Transverse colon (tissue), 4 donors: ENCODE measurements around the gene PGS1. TPM values are rescaled to one million over a fixed set of nuclear protein-coding genes. Genes with fewer than 3 reads are reported as not detected.

ENCODE experiments used
- DNase-seq: peaks from one replicate; pipeline ENCODE4 v3.0.0-alpha.2; 2019
- H3K27ac ChIP-seq, 4 donors: fragments of 200-600 bp; sonication (generic); 2 replicates each; pipeline ENCODE4 v1.5.1; 2016 to 2018; ENCODE audit warnings: inconsistent platforms in 4 of 4
- H3K27me3 ChIP-seq: fragments of 200-600 bp; sonication (generic); 2 replicates; pipeline ENCODE4 v1.5.1; 2017; ENCODE audit warnings: inconsistent platforms
- H3K36me3 ChIP-seq, 4 donors: fragments of 200-600 bp; sonication (generic); 2 replicates each; pipeline ENCODE4 v1.5.1; 2017 to 2019; ENCODE audit warnings: inconsistent platforms in 4 of 4
- H3K4me1 ChIP-seq, 4 donors: fragments of 200-600 bp; sonication (generic); 2 replicates each; pipeline ENCODE4 v1.5.1; 2017 to 2020; ENCODE audit warnings: inconsistent platforms in 4 of 4
- H3K4me3 ChIP-seq, 4 donors: fragments of 200-600 bp; sonication (generic); 1 replicate in 1 of 4; 2 replicates in 3 of 4; pipeline versions ENCODE4 v1.5.1 to v1.6.1; 2017 to 2019; ENCODE audit warnings: inconsistent platforms in 4 of 4
- H3K9me3 ChIP-seq, 2 donors: fragments of 200-600 bp; sonication (generic); 2 replicates each; pipeline ENCODE4 v1.5.1; 2017 to 2019; ENCODE audit warnings: inconsistent platforms in 2 of 2
- EP300 ChIP-seq: sonication (generic); formaldehyde crosslinking; IDR thresholded peaks from one replicate; pipeline ENCODE4 v1.6.1; 2017; ENCODE audit warnings: antibody characterized with exemption, low read depth
- POLR2A ChIP-seq: fragments of 450-650 bp; IDR thresholded peaks from one replicate; pipeline ENCODE4 v1.6.1; 2016; ENCODE audit warnings: antibody characterized with exemption, mild to moderate bottlenecking, moderate library complexity
- POLR2AphosphoS5 ChIP-seq, 3 donors: sonication (generic); formaldehyde crosslinking; IDR thresholded peaks; one replicate each; pipeline ENCODE4 v1.6.1; 2016; ENCODE audit warnings: antibody characterized with exemption in 3 of 3
- WGBS, 2 donors: methylation state at CpG; one replicate each; pipeline ENCODE4 v1.1.5; 2018; ENCODE audit warnings: low coverage in 1 of 2; 5-methylcytosine and 5-hydroxymethylcytosine counted together
- in situ Hi-C, 4 donors: fragments of 200-750 bp; cut with MboI; loops; one replicate each; pipeline versions ENCODE4 v1.15.0 to v1.15.1; 2017; ENCODE audit warnings: low sequenced_read_pairs in 3 of 4, low pct_ligation_motif_present in 1 of 4, low pct_unique_long_range_greater_than_20kb in 1 of 4
- intact Hi-C: fragments of 100-400 bp; cut with DNase I; formaldehyde crosslinking; loops from one replicate; pipeline ENCODE4 v1.15.1; 2023; ENCODE audit warnings: low total_unique reads
- total RNA-seq, 4 donors: library from RNA; depleted of rRNA; stranded (reverse); fragments of >200 nt; gene quantifications; one replicate each; pipeline ENCODE4 v1.1.0, GENCODE V29; 2016
- TF ChIP-seq, protein P1 (sequence below), 5 experiments: fragments of 200-600 bp in 3 of 5; fragments of 450-650 bp in 2 of 5; sonication (generic) in 3 of 5; IDR thresholded peaks; 1 replicate in 2 of 5; 2 replicates in 3 of 5; pipeline ENCODE4 v1.5.1; 2016 to 2017; ENCODE audit warnings: antibody characterized with exemption in 5 of 5, inconsistent platforms in 3 of 5, mild to moderate bottlenecking in 2 of 5, moderate library complexity in 1 of 5

Gene PGS1
- total RNA-seq, 4 donors from 2014 or later = 32.1 to 77.6 (median 60.1) TPM

- intact Hi-C loops = no loop called here
- DNase-seq = no peak
- WGBS, 2 donors = 39% methylated on average over 14 of the region's 14 CpGs; no CpG with 5 or more reads in 1 of the 2 donors
- Histone ChIP-seq H3K27me3 (no peaks in the 10 kb centered on the region), H3K36me3 (no peaks in the 10 kb centered on the region), H3K9me3 (no peaks in the 10 kb centered on the region), H3K27ac (peak overlapping the region; percentile 90 to 93 (median 90)), H3K4me3 (peak overlapping the region; percentile 80 to 98 (median 92)), H3K4me1 (peaks cover 19 to 40% (median 37%) of the 10 kb centered on the region in 4 donors)
- no peak for TF ChIP-seq EP300
- no peak for TF ChIP-seq POLR2AphosphoS5 (IDR thresholded peaks at IDR 0.05)
- no peak for TF ChIP-seq POLR2A
- in situ Hi-C loops = no loop called here
These were observed 608 bp upstream of the PGS1 start for GRCh38 chr17:78377858-78378224.

DNA sequence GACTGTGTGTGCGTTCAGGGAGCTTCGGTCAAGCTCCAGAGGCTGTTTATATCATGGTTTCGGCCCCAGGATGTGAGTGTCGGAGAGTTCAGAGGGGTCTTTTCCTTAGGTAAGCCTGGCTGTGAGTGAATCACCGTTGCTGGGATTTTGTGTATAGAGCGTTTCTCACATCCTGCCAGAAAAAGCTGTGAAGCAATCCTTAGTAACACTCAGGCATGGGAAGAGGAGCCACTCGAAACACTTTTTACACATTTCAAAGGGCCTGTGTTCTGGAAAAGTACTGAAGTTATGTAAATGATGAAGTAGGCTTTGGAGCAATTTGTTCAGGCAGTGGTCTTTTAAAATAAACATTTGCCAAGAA is 662 bp downstream of the PGS1 start:
- Histone ChIP-seq H3K36me3 (no peaks in the 10 kb centered on the region), H3K27ac (peak overlapping the region; percentile 90 to 93 (median 90)), H3K9me3 (no peaks in the 10 kb centered on the region), H3K27me3 (no peaks in the 10 kb centered on the region), H3K4me1 (peaks cover 19 to 51% (median 44%) of the 10 kb centered on the region in 4 donors), H3K4me3 (peak overlapping the region; percentile 80 to 98 (median 92))
- intact Hi-C loops = no loop called here
- in situ Hi-C loops = no loop called here
- 0 to 7% methylated on average over 3 to 7 of the region's 7 CpGs for WGBS, 2 donors
- no peak for DNase-seq
- TF ChIP-seq POLR2AphosphoS5 (IDR thresholded peaks at IDR 0.05) (peak in 1 of 3 donors; percentile 18), POLR2A (no peak)

DNA sequence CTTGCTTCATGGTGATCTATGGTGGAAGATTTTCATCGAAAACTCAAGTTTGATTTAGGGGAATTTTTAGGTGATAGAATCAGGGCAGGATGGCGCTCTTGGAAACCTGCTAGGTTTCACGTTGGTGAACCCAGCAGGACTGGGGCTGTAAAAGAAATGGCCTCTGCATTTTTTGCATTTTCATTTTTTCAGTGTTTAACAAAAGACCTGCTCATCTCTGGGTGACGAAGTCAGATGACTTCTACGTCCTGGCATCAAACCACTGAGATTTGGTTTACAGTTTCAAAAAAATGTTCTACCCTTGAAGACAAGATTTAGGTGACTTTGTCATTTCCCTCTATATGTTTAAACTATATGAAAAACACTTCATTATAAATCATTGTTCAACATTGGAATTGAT is 1.9 kb downstream of the PGS1 start:
- no peak for DNase-seq
- no peaks in the 10 kb centered on the region for H3K9me3 ChIP-seq
- in situ Hi-C loops (no loop called here), intact Hi-C loops (no loop called here)
- no peaks in the 10 kb centered on the region for H3K36me3 ChIP-seq
- H3K27me3 ChIP-seq = no peaks in the 10 kb centered on the region
- TF ChIP-seq EP300 = no peak
- TF ChIP-seq POLR2AphosphoS5 (IDR thresholded peaks at IDR 0.05) = no peak
- no peak for TF ChIP-seq POLR2A
- TF ChIP-seq, protein P1, sequence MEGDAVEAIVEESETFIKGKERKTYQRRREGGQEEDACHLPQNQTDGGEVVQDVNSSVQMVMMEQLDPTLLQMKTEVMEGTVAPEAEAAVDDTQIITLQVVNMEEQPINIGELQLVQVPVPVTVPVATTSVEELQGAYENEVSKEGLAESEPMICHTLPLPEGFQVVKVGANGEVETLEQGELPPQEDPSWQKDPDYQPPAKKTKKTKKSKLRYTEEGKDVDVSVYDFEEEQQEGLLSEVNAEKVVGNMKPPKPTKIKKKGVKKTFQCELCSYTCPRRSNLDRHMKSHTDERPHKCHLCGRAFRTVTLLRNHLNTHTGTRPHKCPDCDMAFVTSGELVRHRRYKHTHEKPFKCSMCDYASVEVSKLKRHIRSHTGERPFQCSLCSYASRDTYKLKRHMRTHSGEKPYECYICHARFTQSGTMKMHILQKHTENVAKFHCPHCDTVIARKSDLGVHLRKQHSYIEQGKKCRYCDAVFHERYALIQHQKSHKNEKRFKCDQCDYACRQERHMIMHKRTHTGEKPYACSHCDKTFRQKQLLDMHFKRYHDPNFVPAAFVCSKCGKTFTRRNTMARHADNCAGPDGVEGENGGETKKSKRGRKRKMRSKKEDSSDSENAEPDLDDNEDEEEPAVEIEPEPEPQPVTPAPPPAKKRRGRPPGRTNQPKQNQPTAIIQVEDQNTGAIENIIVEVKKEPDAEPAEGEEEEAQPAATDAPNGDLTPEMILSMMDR (IDR thresholded peaks at IDR 0.05) = no peak
- peaks cover 19 to 62% (median 54%) of the 10 kb centered on the region in 4 donors for H3K4me1 ChIP-seq
- peak overlapping the region; percentile 72 to 93 (median 90) for H3K27ac ChIP-seq
- WGBS, 2 donors = 79 to 82% methylated on average over 3 to 5 of the region's 5 CpGs
- H3K4me3 ChIP-seq = no peak overlapping the region

DNA sequence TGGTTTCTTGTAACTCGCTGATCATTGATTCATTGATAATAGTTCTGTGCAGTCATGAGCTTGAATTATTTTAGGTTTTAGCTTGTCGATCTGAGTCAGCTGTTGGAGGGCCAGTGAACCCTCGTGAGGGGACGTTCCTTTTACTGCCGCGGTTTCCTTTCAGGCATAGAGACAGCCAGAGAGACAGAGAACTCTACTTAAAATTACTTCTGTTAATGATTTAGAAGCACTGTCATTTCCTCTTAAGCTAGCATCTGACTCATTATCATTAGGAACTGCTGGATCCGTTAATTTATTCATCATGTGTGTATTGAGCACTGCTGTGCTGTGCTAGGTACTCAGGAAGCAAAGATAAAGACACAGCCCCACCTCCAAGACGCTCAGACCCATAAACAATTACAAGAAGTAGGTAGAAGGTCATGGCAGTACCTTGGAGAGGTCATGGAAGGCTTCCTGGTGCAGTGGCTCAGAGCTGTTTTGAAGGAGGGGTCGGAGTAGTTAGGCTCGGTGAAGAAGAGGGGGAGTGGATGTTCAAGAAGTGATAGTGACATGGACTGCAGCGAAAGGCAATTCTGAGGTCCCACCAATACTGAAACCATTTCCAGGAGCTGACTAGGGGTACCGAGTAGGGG is 3.3 kb downstream of the PGS1 start:
- H3K27ac ChIP-seq = peak overlapping the region; percentile 55 to 93 (median 82)
- DNase-seq = no peak
- TF ChIP-seq EP300 (no peak), POLR2AphosphoS5 (IDR thresholded peaks at IDR 0.05) (no peak), POLR2A (no peak)
- TF ChIP-seq, protein P1 (IDR thresholded peaks at IDR 0.05) = no peak
- H3K4me3 ChIP-seq = no peak overlapping the region
- in situ Hi-C loops (no loop called here), intact Hi-C loops (no loop called here)
- no peaks in the 10 kb centered on the region for H3K27me3 ChIP-seq
- no peaks in the 10 kb centered on the region for H3K36me3 ChIP-seq
- WGBS, 2 donors = 40 to 43% methylated on average over 8 to 12 of the region's 12 CpGs
- no peaks in the 10 kb centered on the region for H3K9me3 ChIP-seq
- peaks cover 31 to 74% (median 64%) of the 10 kb centered on the region in 4 donors for H3K4me1 ChIP-seq

- H3K4me1 ChIP-seq = peaks cover 39 to 91% (median 71%) of the 10 kb centered on the region in 4 donors
- peak overlapping the region; percentile 68 to 91 (median 79) for H3K27ac ChIP-seq
- no peaks in the 10 kb centered on the region for H3K36me3 ChIP-seq
- H3K9me3 ChIP-seq = no peaks in the 10 kb centered on the region
- in situ Hi-C loops = no loop called here
- intact Hi-C loops = no loop called here
- peak; percentile 80 for TF ChIP-seq EP300
- TF ChIP-seq POLR2AphosphoS5 (IDR thresholded peaks at IDR 0.05) = peak; percentile 48 to 69 (median 59)
- no peak for TF ChIP-seq POLR2A
- H3K27me3 ChIP-seq = no peaks in the 10 kb centered on the region
- WGBS, 2 donors = 57 to 59% methylated on average over 7 to 15 of the region's 15 CpGs
- peak; percentile 67 for DNase-seq
- H3K4me3 ChIP-seq = no peak overlapping the region
These were observed 5.4 kb downstream of the PGS1 start for GRCh38 chr17:78383725-78384471.
